Right atrium auricular region (tissue), 2 donors: ENCODE results near the gene SPATA2. TPM values are rescaled to one million over a fixed set of nuclear protein-coding genes. Genes with fewer than 3 reads are reported as not detected.
"Not testable (repeated sequence)": the region's sequence is repeated elsewhere in the genome, so short reads cannot be mapped to it uniquely, and the experiment has no call there.

Source experiments
- DNase-seq: peaks from one replicate; pipeline ENCODE4 v3.0.0-alpha.2; 2019; ENCODE audit warnings: low spot score
- H3K27ac ChIP-seq, 2 donors: fragments of 200-600 bp; sonication (generic); 1 replicate in 1 of 2; 2 replicates in 1 of 2; pipeline ENCODE4 v1.5.1; 2016 to 2019
- H3K27me3 ChIP-seq, 2 donors: fragments of 200-600 bp; sonication (generic); one replicate each; pipeline versions ENCODE4 v1.5.1 to v1.6.0; 2017 to 2019
- H3K36me3 ChIP-seq: fragments of 200-600 bp; sonication (generic); one replicate; pipeline ENCODE4 v1.5.1; 2016
- H3K4me1 ChIP-seq, 2 donors: fragments of 200-600 bp; sonication (generic); one replicate each; pipeline versions ENCODE4 v1.5.1 to v1.6.0; 2017 to 2019
- H3K4me3 ChIP-seq, 2 donors: fragments of 200-600 bp; sonication (generic); 1 replicate in 1 of 2; 2 replicates in 1 of 2; pipeline ENCODE4 v1.5.1; 2017 to 2019; ENCODE audit warnings: mild to moderate bottlenecking in 1 of 2, moderate library complexity in 1 of 2
- H3K9me3 ChIP-seq, 2 donors: fragments of 200-600 bp; sonication (generic); one replicate each; pipeline ENCODE4 v1.5.1; 2019
- total RNA-seq, 2 donors: library from RNA; depleted of rRNA; stranded (reverse); fragments of >200 nt; gene quantifications; one replicate each; pipeline ENCODE4 v1.1.0, GENCODE V29; 2016
- TF ChIP-seq, protein P1 (sequence below), 2 donors: fragments of 200-600 bp; sonication (generic); IDR thresholded peaks; one replicate each; pipeline ENCODE4 v1.5.1; 2019; ENCODE audit warnings: antibody characterized with exemption in 2 of 2

Gene SPATA2
- total RNA-seq, 2 donors from 2014 or later: 5.0 to 6.1 TPM

DNA sequence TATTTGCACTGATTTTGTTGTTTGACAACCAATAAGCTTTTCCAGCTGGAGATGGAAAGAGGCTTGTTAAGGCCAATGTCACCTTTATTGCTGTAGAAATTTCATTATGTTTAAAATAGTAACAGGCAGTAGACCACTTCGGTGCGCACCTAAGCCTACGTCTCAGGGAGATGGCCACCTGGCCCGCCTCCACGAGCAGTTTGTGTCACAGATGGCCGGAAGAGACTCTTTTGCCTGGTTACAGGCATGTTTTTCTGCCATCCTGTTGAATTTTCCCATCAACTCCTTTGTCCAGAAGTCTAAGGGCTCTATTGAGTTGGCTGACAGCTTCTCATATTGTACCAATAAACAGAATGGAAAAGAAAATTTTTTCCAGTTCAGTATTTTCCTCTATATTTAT, 51.7 kb downstream of the SPATA2 start:
- TF ChIP-seq, protein P1, sequence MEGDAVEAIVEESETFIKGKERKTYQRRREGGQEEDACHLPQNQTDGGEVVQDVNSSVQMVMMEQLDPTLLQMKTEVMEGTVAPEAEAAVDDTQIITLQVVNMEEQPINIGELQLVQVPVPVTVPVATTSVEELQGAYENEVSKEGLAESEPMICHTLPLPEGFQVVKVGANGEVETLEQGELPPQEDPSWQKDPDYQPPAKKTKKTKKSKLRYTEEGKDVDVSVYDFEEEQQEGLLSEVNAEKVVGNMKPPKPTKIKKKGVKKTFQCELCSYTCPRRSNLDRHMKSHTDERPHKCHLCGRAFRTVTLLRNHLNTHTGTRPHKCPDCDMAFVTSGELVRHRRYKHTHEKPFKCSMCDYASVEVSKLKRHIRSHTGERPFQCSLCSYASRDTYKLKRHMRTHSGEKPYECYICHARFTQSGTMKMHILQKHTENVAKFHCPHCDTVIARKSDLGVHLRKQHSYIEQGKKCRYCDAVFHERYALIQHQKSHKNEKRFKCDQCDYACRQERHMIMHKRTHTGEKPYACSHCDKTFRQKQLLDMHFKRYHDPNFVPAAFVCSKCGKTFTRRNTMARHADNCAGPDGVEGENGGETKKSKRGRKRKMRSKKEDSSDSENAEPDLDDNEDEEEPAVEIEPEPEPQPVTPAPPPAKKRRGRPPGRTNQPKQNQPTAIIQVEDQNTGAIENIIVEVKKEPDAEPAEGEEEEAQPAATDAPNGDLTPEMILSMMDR (IDR thresholded peaks at IDR 0.05): no peak
- H3K36me3 ChIP-seq: peaks cover 27% of the 10 kb centered on the region
- DNase-seq: no peak
- no peak overlapping the region for H3K27ac ChIP-seq
- no peaks in the 10 kb centered on the region for H3K27me3 ChIP-seq
- no peaks in the 10 kb centered on the region for H3K9me3 ChIP-seq
- no peak overlapping the region for H3K4me3 ChIP-seq
- no peaks in the 10 kb centered on the region for H3K4me1 ChIP-seq

DNA sequence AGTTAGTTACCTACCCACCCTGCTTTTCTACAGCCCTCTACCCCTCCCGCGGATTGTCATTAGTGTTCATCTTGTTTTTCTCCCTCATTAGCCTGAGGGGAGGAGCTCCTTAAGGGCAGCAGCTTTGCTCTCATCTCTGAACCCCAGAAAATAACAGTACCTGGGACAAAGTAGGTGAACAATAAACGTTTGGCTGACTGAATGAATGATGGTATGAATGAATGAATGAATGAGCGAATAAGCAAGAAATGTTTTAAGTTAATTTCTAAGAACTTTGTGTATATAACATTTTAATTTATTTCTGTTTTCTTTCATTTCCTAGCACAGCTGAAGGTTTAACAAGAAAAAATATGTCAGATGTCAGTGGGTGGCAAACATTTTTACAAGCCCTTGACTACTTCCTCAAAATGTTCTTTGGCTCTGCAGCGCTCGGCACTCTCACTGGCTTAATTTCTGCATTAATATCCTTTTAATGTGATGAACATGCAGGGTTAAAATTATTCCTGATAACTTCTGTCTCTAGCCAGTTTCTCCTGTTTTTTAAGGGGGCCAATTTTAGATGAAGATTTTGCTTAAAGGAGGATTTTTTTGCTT, 52.6 kb downstream of the SPATA2 start:
- peaks cover 19% of the 10 kb centered on the region for H3K36me3 ChIP-seq

DNA sequence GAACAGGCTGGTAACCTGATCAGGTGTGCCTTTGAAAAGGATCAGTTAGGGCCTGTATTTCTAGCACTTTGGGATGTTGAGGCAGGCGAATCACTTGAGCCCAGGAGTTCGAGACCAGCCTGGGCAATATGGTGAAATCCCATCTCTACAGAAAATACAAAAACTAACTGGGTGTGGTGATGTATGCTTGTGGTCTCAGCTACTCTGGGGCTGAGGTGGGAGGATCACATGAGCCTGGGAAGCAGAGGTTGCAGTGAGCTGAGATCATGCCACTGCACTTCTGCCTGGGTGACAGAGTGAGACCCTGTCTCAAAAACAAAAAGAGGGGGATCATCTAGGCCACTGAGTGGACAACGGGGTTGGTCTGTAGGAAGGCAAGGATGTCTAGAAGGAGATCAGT, 54.1 kb downstream of the SPATA2 start:
- not testable (repeated sequence) for DNase-seq, H3K9me3 ChIP-seq, H3K4me3 ChIP-seq, H3K27me3 ChIP-seq, H3K4me1 ChIP-seq, H3K27ac ChIP-seq
- H3K36me3 ChIP-seq: peaks cover 21% of the 10 kb centered on the region

More for the DNA sequence above, 52.6 kb downstream of the SPATA2 start:
- TF ChIP-seq, protein P1 (IDR thresholded peaks at IDR 0.05): no peak
- H3K27me3 ChIP-seq: no peaks in the 10 kb centered on the region
- no peaks in the 10 kb centered on the region for H3K9me3 ChIP-seq
- no peak overlapping the region for H3K4me3 ChIP-seq
- DNase-seq: no peak
- no peaks in the 10 kb centered on the region for H3K4me1 ChIP-seq
- no peak overlapping the region for H3K27ac ChIP-seq

DNA sequence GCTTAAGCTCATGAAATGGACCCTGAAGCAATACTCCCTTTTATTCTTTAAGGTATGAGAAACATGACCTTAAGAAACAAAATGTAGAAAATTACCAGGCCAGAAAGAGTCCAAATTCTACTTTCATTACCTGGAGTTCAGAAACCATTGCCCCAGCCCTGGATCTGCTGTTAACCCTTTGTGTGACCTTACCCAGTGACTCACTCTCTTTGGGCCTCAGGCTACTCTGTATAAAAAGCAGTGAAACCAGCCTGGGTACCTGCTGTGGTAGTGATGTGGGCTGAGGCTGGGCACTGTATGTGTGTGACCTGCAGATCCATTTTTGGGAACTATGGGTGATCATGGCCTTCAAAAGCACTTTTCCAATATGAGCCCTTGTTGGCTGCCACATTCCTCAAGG, 55.5 kb downstream of the SPATA2 start:
- Histone ChIP-seq H3K9me3 (no peaks in the 10 kb centered on the region), H3K4me1 (no peaks in the 10 kb centered on the region), H3K27ac (no peak overlapping the region), H3K27me3 (no peaks in the 10 kb centered on the region), H3K36me3 (peaks cover 25% of the 10 kb centered on the region), H3K4me3 (no peak overlapping the region)
- TF ChIP-seq, protein P1 (IDR thresholded peaks at IDR 0.05): no peak
- no peak for DNase-seq

DNA sequence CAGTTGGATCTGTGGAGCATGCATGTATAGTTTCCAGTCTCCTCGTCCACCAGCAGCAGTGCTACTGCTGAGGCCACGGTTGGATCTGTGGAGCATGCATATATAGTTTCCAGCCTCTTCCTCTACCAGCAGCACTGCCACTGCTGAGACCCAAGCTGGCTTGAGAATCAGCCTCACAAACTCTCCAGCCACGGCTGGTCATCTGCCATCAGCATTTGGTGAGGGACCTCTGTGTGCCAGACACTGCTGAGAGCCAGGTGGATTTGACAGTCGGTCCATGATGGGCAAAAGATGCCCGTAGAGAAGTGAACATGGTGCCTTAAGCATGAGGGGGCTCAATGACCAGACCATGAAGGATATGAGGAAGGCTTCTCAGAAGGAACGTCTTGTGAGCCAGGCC, 56.3 kb downstream of the SPATA2 start:
- peaks cover 18% of the 10 kb centered on the region for H3K36me3 ChIP-seq
- H3K4me1 ChIP-seq: no peaks in the 10 kb centered on the region
- no peak overlapping the region for H3K4me3 ChIP-seq
- no peaks in the 10 kb centered on the region for H3K9me3 ChIP-seq
- no peak for DNase-seq
- TF ChIP-seq, protein P1 (IDR thresholded peaks at IDR 0.05): no peak
- no peak overlapping the region for H3K27ac ChIP-seq
- no peaks in the 10 kb centered on the region for H3K27me3 ChIP-seq

DNA sequence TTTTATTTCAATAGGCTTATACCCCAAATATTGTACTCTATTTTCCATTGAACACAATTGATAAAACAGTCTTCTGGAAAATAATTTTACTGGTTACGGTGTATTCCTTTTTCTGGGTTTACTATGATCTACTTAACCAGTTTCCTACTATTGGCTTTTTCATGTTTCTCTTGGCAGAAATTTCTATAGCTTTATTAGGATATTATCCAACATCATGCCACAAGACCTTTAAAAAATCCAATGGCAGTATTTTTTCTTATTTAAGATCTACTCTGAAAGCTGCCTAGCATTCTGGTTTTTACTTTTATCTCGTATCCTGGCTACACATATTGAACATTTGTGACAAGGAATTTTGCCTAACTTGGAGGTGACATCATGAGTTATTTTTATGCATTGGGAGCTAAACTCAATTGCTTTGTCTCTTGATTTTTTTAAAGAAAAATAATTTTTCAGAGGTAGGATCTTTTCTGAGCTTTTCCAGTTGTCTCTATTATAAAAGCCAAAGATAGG, 57.2 kb downstream of the SPATA2 start:
- TF ChIP-seq, protein P1 (IDR thresholded peaks at IDR 0.05): no peak
- H3K27ac ChIP-seq: peak overlapping the region in 1 of 2 donors; percentile 18
- H3K4me3 ChIP-seq: no peak overlapping the region
- H3K4me1 ChIP-seq: no peaks in the 10 kb centered on the region
- DNase-seq: no peak
- H3K9me3 ChIP-seq: no peaks in the 10 kb centered on the region
- no peaks in the 10 kb centered on the region for H3K27me3 ChIP-seq
- H3K36me3 ChIP-seq: peaks cover 18% of the 10 kb centered on the region
